ENCODE data around the gene TSPAN9.

Gene TSPAN9

GRCh38 chr12:3213188-3213587, 136.0 kb downstream of the TSPAN9 start:
- Histone ChIP-seq H4K20me1 (ENCODE audit: control insufficient read depth, insufficient read depth, low read depth, low read length) (no peaks in the 10 kb centered on the region), H3K4me3 (ENCODE audit: low read length) (no peak overlapping the region), H3K9me3 (ENCODE audit: control insufficient read depth, insufficient read depth, low read length) (no peaks in the 10 kb centered on the region), H3K27me3 (ENCODE audit: control insufficient read depth, low read length) (no peaks in the 10 kb centered on the region), H3K4me2 (ENCODE audit: low read length) (no peak overlapping the region), H3K36me3 (ENCODE audit: control insufficient read depth, low read length) (no peaks in the 10 kb centered on the region), H3K9me2 (replicated peaks; ENCODE audit: control insufficient read depth, low read length) (no peaks in the 10 kb centered on the region), H3K27ac (ENCODE audit: low read depth, low read length) (no peak overlapping the region), H3K79me2 (ENCODE audit: control insufficient read depth, low read length) (no peaks in the 10 kb centered on the region), H3K4me1 (ENCODE audit: control insufficient read depth, low read length) (peaks cover 19% of the 10 kb centered on the region), H3F3A (ENCODE audit: control insufficient read depth, insufficient read depth) (no peaks in the 10 kb centered on the region)
- no peak for TF ChIP-seq EZH2phosphoT487 (IDR thresholded peaks at IDR 0.05; ENCODE audit: borderline replicate concordance, low read length)
- no peak for TF ChIP-seq CTCF (IDR thresholded peaks at IDR 0.05; ENCODE audit: low read depth, low read length, poor library complexity, severe bottlenecking)

GRCh38 chr12:3213768-3214167, 136.6 kb downstream of the TSPAN9 start:
- H3K79me2 ChIP-seq (ENCODE audit: control insufficient read depth, low read length): no peaks in the 10 kb centered on the region
- no peaks in the 10 kb centered on the region for H3K9me2 ChIP-seq (replicated peaks; ENCODE audit: control insufficient read depth, low read length)
- no peaks in the 10 kb centered on the region for H3K36me3 ChIP-seq (ENCODE audit: control insufficient read depth, low read length)
- TF ChIP-seq CTCF (IDR thresholded peaks at IDR 0.05; ENCODE audit: low read depth, low read length, poor library complexity, severe bottlenecking) (no peak), EZH2phosphoT487 (IDR thresholded peaks at IDR 0.05; ENCODE audit: borderline replicate concordance, low read length) (no peak)
- H3K4me3 ChIP-seq (ENCODE audit: low read length): no peak overlapping the region
- H3K4me1 ChIP-seq (ENCODE audit: control insufficient read depth, low read length): peaks cover 21% of the 10 kb centered on the region
- no peaks in the 10 kb centered on the region for H3K27me3 ChIP-seq (ENCODE audit: control insufficient read depth, low read length)
- no peaks in the 10 kb centered on the region for H3K9me3 ChIP-seq (ENCODE audit: control insufficient read depth, insufficient read depth, low read length)
- no peaks in the 10 kb centered on the region for H3F3A ChIP-seq (ENCODE audit: control insufficient read depth, insufficient read depth)
- H4K20me1 ChIP-seq (ENCODE audit: control insufficient read depth, insufficient read depth, low read depth, low read length): no peaks in the 10 kb centered on the region
- no peak overlapping the region for H3K4me2 ChIP-seq (ENCODE audit: low read length)
- no peak overlapping the region for H3K27ac ChIP-seq (ENCODE audit: low read depth, low read length)

- Histone ChIP-seq H3F3A (ENCODE audit: control insufficient read depth, insufficient read depth) (no peaks in the 10 kb centered on the region), H3K36me3 (ENCODE audit: control insufficient read depth, low read length) (no peaks in the 10 kb centered on the region), H4K20me1 (ENCODE audit: control insufficient read depth, insufficient read depth, low read depth, low read length) (no peaks in the 10 kb centered on the region), H3K4me3 (ENCODE audit: low read length) (no peak overlapping the region), H3K9me3 (ENCODE audit: control insufficient read depth, insufficient read depth, low read length) (no peaks in the 10 kb centered on the region), H3K4me1 (ENCODE audit: control insufficient read depth, low read length) (peaks cover 21% of the 10 kb centered on the region), H3K9me2 (replicated peaks; ENCODE audit: control insufficient read depth, low read length) (no peaks in the 10 kb centered on the region), H3K27me3 (ENCODE audit: control insufficient read depth, low read length) (no peaks in the 10 kb centered on the region), H3K27ac (ENCODE audit: low read depth, low read length) (no peak overlapping the region), H3K4me2 (ENCODE audit: low read length) (peak overlapping the region; percentile 21), H3K79me2 (ENCODE audit: control insufficient read depth, low read length) (no peaks in the 10 kb centered on the region)
- no peak for TF ChIP-seq CTCF (IDR thresholded peaks at IDR 0.05; ENCODE audit: low read depth, low read length, poor library complexity, severe bottlenecking)
- TF ChIP-seq EZH2phosphoT487 (IDR thresholded peaks at IDR 0.05; ENCODE audit: borderline replicate concordance, low read length): no peak
Observed at GRCh38 chr12:3214526-3215365, 137.6 kb downstream of the TSPAN9 start.

Data from DOHH2 (cell line).